Astrocyte (in vitro differentiated cells and primary cell): ENCODE results near the gene RAB11FIP4.

ENCODE experiments used
- EZH2 ChIP-seq: IDR thresholded peaks from 2 replicates; pipeline ENCODE4 v1.6.1; 2012; ENCODE audit warnings: mild to moderate bottlenecking, low read length, inconsistent platforms; ENCODE audit not compliant: insufficient read depth
- TF ChIP-seq, protein P1 (sequence below): IDR thresholded peaks from 2 replicates; pipeline ENCODE4 v1.5.1; 2011; ENCODE audit warnings: low read depth, mild to moderate bottlenecking, inconsistent platforms, low read length, moderate library complexity; ENCODE audit not compliant: insufficient read depth

DNA sequence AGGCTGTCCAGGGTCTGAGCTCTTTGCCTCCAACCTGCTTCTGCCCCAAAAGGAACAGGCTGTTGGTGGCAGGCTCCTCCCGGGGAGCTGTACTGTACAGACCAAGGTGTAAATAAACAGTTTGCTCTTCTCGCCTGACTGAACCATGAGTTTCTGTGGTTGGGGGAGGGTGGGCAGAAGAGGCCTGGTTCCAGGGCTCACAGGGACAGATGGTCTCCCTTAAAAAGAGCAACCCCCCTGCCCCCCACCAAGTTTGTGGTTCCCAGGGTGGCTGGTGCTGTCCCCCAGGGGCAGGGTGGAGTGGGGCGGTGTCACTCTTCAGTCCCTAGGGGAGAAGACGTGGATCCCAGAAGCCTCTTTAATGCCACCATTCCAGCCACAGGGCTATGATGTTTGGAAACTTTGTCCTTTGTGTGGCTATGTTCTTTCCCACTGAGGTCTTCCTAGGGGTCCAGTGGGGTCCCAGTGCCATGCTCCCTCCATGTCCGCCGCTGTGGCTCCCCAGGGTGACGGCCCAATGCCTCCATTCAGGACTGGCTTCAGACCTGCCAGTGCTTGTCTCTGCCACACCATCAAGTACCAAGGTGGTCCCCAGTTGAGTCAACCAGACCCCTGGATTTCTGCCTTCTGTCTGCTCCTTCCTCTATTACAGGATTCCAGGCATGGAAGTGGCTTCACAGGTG, 146.7 kb downstream of the RAB11FIP4 start:
- TF ChIP-seq, protein P1, sequence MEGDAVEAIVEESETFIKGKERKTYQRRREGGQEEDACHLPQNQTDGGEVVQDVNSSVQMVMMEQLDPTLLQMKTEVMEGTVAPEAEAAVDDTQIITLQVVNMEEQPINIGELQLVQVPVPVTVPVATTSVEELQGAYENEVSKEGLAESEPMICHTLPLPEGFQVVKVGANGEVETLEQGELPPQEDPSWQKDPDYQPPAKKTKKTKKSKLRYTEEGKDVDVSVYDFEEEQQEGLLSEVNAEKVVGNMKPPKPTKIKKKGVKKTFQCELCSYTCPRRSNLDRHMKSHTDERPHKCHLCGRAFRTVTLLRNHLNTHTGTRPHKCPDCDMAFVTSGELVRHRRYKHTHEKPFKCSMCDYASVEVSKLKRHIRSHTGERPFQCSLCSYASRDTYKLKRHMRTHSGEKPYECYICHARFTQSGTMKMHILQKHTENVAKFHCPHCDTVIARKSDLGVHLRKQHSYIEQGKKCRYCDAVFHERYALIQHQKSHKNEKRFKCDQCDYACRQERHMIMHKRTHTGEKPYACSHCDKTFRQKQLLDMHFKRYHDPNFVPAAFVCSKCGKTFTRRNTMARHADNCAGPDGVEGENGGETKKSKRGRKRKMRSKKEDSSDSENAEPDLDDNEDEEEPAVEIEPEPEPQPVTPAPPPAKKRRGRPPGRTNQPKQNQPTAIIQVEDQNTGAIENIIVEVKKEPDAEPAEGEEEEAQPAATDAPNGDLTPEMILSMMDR = no peak
- TF ChIP-seq EZH2 = no peak
